DMS114 treated with DMSO at 0.1 percent for 48 hours (cell line): ENCODE data around the gene FOSL1.

Source experiments
- DNase-seq: peaks from one replicate; lab custom pipeline; 2025; ENCODE audit not compliant: unreplicated experiment; lab: John Stamatoyannopoulos, UW

FOSL1 gene

GRCh38 chr11:65864706-65865471, 35.3 kb downstream of the FOSL1 start:
- DNase-seq: no peak

- no peak for DNase-seq
These were observed 36.1 kb downstream of the FOSL1 start for GRCh38 chr11:65863889-65864705.

- no peak for DNase-seq
These were observed 37.0 kb downstream of the FOSL1 start for GRCh38 chr11:65862941-65863888.

GRCh38 chr11:65862191-65862735, 37.9 kb downstream of the FOSL1 start:
- DNase-seq: no peak

GRCh38 chr11:65861533-65862183, 38.5 kb downstream of the FOSL1 start:
- DNase-seq: no peak

- no peak for DNase-seq
These were observed 39.1 kb downstream of the FOSL1 start for GRCh38 chr11:65861165-65861505.

GRCh38 chr11:65860278-65861164, 39.7 kb downstream of the FOSL1 start, which contains the start of gene MUS81:
Gene MUS81 (plus strand): TSS chr11:65860433. CDS start chr11:65860754, 321 bp downstream.
- DNase-seq: peak; percentile 89

- peak; percentile 61 for DNase-seq
These were observed 40.3 kb downstream of the FOSL1 start for GRCh38 chr11:65859812-65860277.

- peak; percentile 97 for DNase-seq
These were observed 40.9 kb downstream of the FOSL1 start for GRCh38 chr11:65859095-65859811.

GRCh38 chr11:65858681-65859087, 41.5 kb downstream of the FOSL1 start:
- no peak for DNase-seq

- peak; percentile 94 for DNase-seq
These were observed 42.1 kb downstream of the FOSL1 start, which contains the start of gene CFL1 for GRCh38 chr11:65857853-65858680. Gene CFL1 (minus strand): TSS chr11:65858180. CDS start chr11:65858099, 81 bp downstream.

- DNase-seq: no peak
These were observed 42.7 kb downstream of the FOSL1 start for GRCh38 chr11:65857500-65857852.

- DNase-seq: peak; percentile 76
These were observed 43.3 kb downstream of the FOSL1 start for GRCh38 chr11:65856689-65857499.

- no peak for DNase-seq
These were observed 44.2 kb downstream of the FOSL1 start for GRCh38 chr11:65855927-65856363.

- DNase-seq: no peak
These were observed 45.0 kb downstream of the FOSL1 start for GRCh38 chr11:65854852-65855837.
